Mucosa of descending colon (tissue), 3 donors: Measurements from ENCODE around the gene NIT1. TPM values are rescaled to one million over a fixed set of nuclear protein-coding genes. Genes with fewer than 3 reads are reported as not detected.

Experiments used
- ATAC-seq: fragments of 200-7000 bp; cut with Tn5 transposase; one replicate; pipeline ENCODE4 v1.9.1; 2020; ENCODE audit warnings: mild to moderate bottlenecking, moderate library complexity
- DNase-seq, 3 donors: peaks; one replicate each; pipeline ENCODE4 v3.0.0-alpha.2; 2020
- H3K36me3 ChIP-seq: fragments of 200-600 bp; one replicate; pipeline ENCODE4 v1.8.0; 2021; ENCODE audit warnings: low read depth, mild to moderate bottlenecking
- H3K4me1 ChIP-seq: fragments of 200-600 bp; one replicate; pipeline ENCODE4 v1.8.0; 2021; ENCODE audit warnings: low read depth, mild to moderate bottlenecking
- H3K4me3 ChIP-seq: fragments of 200-600 bp; one replicate; pipeline ENCODE4 v1.8.0; 2021; ENCODE audit warnings: mild to moderate bottlenecking
- H3K9me3 ChIP-seq: fragments of 200-600 bp; one replicate; pipeline ENCODE4 v1.8.0; 2021; ENCODE audit warnings: mild to moderate bottlenecking
- CTCF ChIP-seq: fragments of 200-600 bp; IDR thresholded peaks from one replicate; pipeline ENCODE4 v1.8.0; 2022; ENCODE audit warnings: antibody characterized with exemption, mild to moderate bottlenecking
- intact Hi-C, 2 donors: fragments of 100-400 bp; cut with DNase I in 1 of 2; cut with micrococcal nuclease in 1 of 2; formaldehyde crosslinking; loops; one replicate each; pipeline versions ENCODE4 v1.11.0 to v1.11.1; 2022; cut with DNase I, micrococcal nuclease
- total RNA-seq, 3 donors: library from RNA; stranded (reverse); fragmentation: NEBNext Ultra II Directional in 2 of 3; extraction: Animal tissue kit (Norgen Biotek cat#: 25700) in 2 of 3; gene quantifications; one replicate each; pipeline versions ENCODE4 v1.2.1 to v1.2.4, GENCODE V29; 2021 to 2023
- donor health status: DM: no; HTN: no; CAD: no; lungs with moderate emphysema.
- donor health status: DM: no; HTN: no; CAD: no.
- donor health status: DM: no; HTN: yes; CAD: no.

Gene NIT1
- total RNA-seq, 3 donors from 2014 or later = 56.7 to 79.7 (median 62.8) TPM

GRCh38 chr1:161128591-161129420 lies 10.9 kb downstream of the NIT1 start:
- H3K4me3 ChIP-seq = no peak overlapping the region
- DNase-seq (no peak), ATAC-seq (no peak)
- no peak for TF ChIP-seq CTCF
- intact Hi-C loops = no loop called here
- no peaks in the 10 kb centered on the region for H3K9me3 ChIP-seq
- H3K36me3 ChIP-seq = no peaks in the 10 kb centered on the region
- H3K4me1 ChIP-seq = peaks cover 8% of the 10 kb centered on the region

DNA sequence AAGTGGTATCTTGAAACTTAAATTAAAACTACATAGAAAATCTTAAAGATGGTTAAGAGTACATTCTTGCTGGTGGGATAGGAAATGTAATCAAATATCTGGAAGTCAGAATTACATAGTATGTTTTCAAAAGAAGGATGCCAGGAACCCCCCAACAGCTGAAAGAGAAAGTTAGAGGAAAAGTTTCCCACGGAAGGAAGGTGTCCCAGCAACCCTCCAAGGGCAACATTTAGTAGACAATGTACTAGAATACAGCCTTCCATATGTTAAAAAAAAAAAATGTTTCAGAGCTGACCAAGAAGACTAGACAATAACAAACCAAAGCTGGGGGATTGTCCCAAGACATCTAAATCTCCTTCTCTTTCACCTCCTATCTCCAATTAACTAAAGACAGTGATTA lies 12.4 kb downstream of the NIT1 start:
- H3K4me1 ChIP-seq = peaks cover 16% of the 10 kb centered on the region
- no peak for TF ChIP-seq CTCF
- no peak overlapping the region for H3K4me3 ChIP-seq
- intact Hi-C loops = no loop called here
- ATAC-seq = no peak
- H3K9me3 ChIP-seq = no peaks in the 10 kb centered on the region
- DNase-seq = no peak
- H3K36me3 ChIP-seq = no peaks in the 10 kb centered on the region

DNA sequence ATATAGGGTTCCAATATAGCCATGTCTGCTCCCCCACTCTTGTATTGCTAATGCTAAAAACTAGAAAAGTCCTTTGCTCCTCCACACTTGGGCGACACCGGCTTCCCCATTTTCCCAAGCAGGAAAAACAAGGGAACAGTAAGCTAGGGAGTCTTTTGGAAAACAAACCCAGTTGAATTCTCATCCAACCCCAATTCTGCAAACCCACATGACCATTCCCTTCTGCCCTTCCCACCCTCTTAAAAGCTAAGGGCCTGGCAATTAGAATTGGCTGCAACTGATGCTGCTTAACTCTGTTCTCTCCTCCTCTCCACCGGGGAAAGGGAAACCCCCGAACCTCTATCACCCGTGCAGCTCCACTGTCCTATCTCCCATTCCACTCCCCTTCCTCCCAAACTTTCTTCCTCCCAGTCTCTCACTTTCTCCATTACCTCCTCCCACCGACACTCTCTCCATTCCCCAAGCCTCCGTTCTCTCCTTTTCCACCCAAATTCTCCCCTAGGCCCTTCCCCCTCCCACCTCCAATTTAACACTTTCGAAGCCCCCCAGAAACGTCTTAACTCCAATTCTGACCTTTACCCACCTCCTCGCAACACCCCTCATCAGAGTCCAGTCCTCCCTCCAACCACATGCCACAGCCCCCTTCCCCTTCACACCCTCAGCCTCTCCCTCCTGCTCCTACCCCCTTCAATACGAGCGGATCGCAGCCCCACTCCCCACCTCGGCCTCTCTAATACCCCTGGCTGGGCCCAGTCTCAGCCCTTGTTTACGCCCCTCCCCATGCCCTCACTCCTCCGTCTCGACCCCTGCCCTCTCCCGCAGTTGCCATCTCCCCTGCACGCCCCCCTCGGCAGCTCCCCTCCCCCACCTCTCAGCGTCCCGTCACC lies 13.9 kb downstream of the NIT1 start:
- TF ChIP-seq CTCF = no peak
- intact Hi-C loops = no loop called here
- H3K4me3 ChIP-seq = peak overlapping the region; percentile 49
- peaks cover 16% of the 10 kb centered on the region for H3K4me1 ChIP-seq
- no peaks in the 10 kb centered on the region for H3K36me3 ChIP-seq
- peak in 1 of 3 donors; percentile 21 for DNase-seq
- H3K9me3 ChIP-seq = no peaks in the 10 kb centered on the region
- ATAC-seq = no peak

DNA sequence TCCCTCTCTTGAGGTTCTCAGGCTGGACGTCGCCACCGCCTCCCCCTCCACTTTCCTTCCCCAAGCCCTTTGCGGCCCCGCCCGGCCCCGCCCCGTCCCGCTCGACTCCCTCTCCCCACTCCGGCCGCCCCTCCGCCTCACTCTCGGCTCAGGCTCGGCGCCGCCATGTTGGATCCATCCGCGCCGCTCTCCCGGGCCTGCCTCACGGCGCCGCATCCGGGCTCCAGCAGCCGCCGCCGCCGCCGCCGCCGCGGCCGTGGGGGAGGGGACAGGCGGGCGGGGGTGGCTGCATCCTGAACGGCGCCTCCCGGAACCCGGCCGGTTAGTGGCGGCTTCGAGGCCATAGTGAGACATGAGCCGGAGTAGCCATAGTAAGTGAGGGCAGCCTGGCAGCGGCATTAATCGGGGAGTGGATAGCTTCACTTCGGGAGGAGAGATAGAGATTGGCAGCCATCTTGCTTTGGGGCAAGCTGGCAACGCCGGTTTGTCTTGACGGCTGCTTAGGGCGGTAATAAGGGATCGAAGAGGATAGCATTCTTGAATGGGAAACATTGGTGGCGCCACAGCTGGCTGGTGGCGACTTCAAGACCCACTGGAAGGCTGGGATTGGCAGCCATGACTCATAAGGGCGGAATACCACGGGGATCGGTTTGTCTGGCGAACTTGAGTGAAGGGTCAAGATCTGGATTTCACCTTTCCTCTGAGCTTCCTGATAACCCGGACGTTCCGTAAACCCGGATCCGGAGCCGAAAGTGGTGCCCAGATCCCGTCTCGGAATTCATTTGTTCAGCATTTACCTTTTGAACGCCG lies 14.7 kb downstream of the NIT1 start, which contains the start of gene DEDD:
Gene DEDD, minus strand, starts transcription at position 258 of the 810 bp plus-strand sequence. CDS start 8,205 bp downstream, outside the sequence.
- intact Hi-C loops = no loop called here

More for the DNA sequence above, 14.7 kb downstream of the NIT1 start, which contains the start of gene DEDD:
- TF ChIP-seq CTCF = no peak
- no peaks in the 10 kb centered on the region for H3K9me3 ChIP-seq
- peaks cover 16% of the 10 kb centered on the region for H3K4me1 ChIP-seq
- ATAC-seq = peak; percentile 94
- DNase-seq = peak; percentile 91 to 97 (median 91)
- peak within 1 kb of the TSS; percentile 49 for H3K4me3 ChIP-seq
- no peaks in the 10 kb centered on the region for H3K36me3 ChIP-seq
